Measurements from ENCODE around the gene TCEANC2.

GRCh38 chr1:54131419-54131818, 78.0 kb downstream of the TCEANC2 start:
- no peak for TF ChIP-seq EZH2 (IDR thresholded peaks at IDR 0.05; ENCODE audit: borderline replicate concordance, low read depth, low read length, poor library complexity, severe bottlenecking)
- no peak for TF ChIP-seq CTCF (conservative IDR thresholded peaks at IDR 0.05; ENCODE audit: low read depth, low read length)

Measured in A673 (cell line).